ENCODE measurements around the gene IFNAR1. TPM values are rescaled to one million over a fixed set of nuclear protein-coding genes. Genes with fewer than 3 reads are reported as not detected.
"Not testable (repeated sequence)": the region's sequence is repeated elsewhere in the genome, so short reads cannot be mapped to it uniquely, and the experiment has no call there.

Gene IFNAR1
- total and polyA plus RNA-seq, 2 of the 8 experiments (the other 6 are each of a cell fraction or from before 2014, with no cell fraction given): 3.1 to 17.1 TPM

- not testable (repeated sequence) for H2AFZ ChIP-seq (ENCODE audit: low read length)
These were observed 55.2 kb downstream of the IFNAR1 start for GRCh38 chr21:33379934-33380333.

More at GRCh38 chr21:33379934-33380333, 55.2 kb downstream of the IFNAR1 start:
- CTCF ChIA-PET (ENCODE audit: partially characterized antibody): interaction anchor here (0.6 to 2.6 kb wide), 4 partner anchors 11 to 65 kb away, joined by 3 to 12 read pairs (median 4); no protein-coding TSS in a partner anchor
- not testable (repeated sequence) for H2BK15ac ChIP-seq (ENCODE audit: low read length); H3K23me2 ChIP-seq (ENCODE audit: low read depth, low read length); H2BK12ac ChIP-seq (ENCODE audit: low read depth, low read length); DNase-seq (ENCODE audit: low read depth in 1 of 2, low spot score in 2 of 2); H2BK120ac ChIP-seq (replicated peaks; ENCODE audit: low read depth, low read length); H3K4me2 ChIP-seq (ENCODE audit: insufficient read depth in 1 of 2, low read depth in 2 of 2, low read length in 2 of 2); H2BK20ac ChIP-seq (ENCODE audit: low read length); H2AK5ac ChIP-seq (ENCODE audit: low read depth, low read length); H3K56ac ChIP-seq (replicated peaks; ENCODE audit: insufficient read length, low read depth, low read length); H4K91ac ChIP-seq (replicated peaks; ENCODE audit: insufficient read length, low read length); H3K4me3 ChIP-seq (ENCODE audit: extremely low read depth in 1 of 4, insufficient read depth in 2 of 4, low read depth in 3 of 4, low read length in 4 of 4); H3K9me3 ChIP-seq (ENCODE audit: insufficient read depth in 2 of 2, low read depth in 1 of 2, low read length in 1 of 2); H3K27me3 ChIP-seq (replicated peaks in 1 of 4; ENCODE audit: control insufficient read depth in 3 of 4, extremely low read depth in 1 of 4, insufficient read depth in 3 of 4, low read length in 3 of 4); FAIRE-seq; H4K20me1 ChIP-seq (replicated peaks in 1 of 2; ENCODE audit: control insufficient read depth in 1 of 2, insufficient read depth in 2 of 2, low read length in 2 of 2); H3K4ac ChIP-seq (replicated peaks; ENCODE audit: insufficient read length, low read depth, low read length); H3K36me3 ChIP-seq (ENCODE audit: control insufficient read depth in 2 of 4, insufficient read depth in 4 of 4, low read length in 3 of 4); H2BK5ac ChIP-seq (ENCODE audit: low read depth, low read length); H3K14ac ChIP-seq (ENCODE audit: insufficient read length); H4K5ac ChIP-seq (ENCODE audit: insufficient read length, low read depth, low read length); H4K8ac ChIP-seq (ENCODE audit: extremely low read depth, insufficient read depth, low read length); H3K23ac ChIP-seq (ENCODE audit: insufficient read length); H3K9ac ChIP-seq (replicated peaks in 1 of 4; ENCODE audit: extremely low read depth in 1 of 4, low read depth in 3 of 4, low read length in 3 of 4); H3K18ac ChIP-seq (ENCODE audit: extremely low read depth, low read length); H3K4me1 ChIP-seq (replicated peaks in 1 of 4; ENCODE audit: control insufficient read depth in 3 of 4, insufficient read depth in 4 of 4, low read length in 3 of 4); H3K27ac ChIP-seq (ENCODE audit: low read depth, low read length); H3K79me2 ChIP-seq (ENCODE audit: control insufficient read depth in 1 of 2, insufficient read depth in 2 of 2, low read length in 2 of 2); H3K79me1 ChIP-seq (ENCODE audit: low read depth, low read length)
- 94% methylated on average over 1 of the region's 1 CpG; no CpG with 5 or more reads in 1 of the 2 experiments for WGBS, 2 experiments (ENCODE audit: extremely low coverage in 1 of 2, insufficient coverage in 1 of 2, insufficient read length in 1 of 2, insufficient replicate concordance in 2 of 2, low coverage in 1 of 2, low lambda C conversion rate in 2 of 2, missing lambda C conversion rate in 1 of 2)
- POLR2A ChIA-PET (ENCODE audit: partially characterized antibody): interaction anchor here (1.0 kb wide), 1 partner anchor 11 kb away, joined by 3 read pairs; no protein-coding TSS in a partner anchor
